CD4-positive, alpha-beta T cell treated with Interleukin-6 at 100 ng/mL for 8 hours (primary cell): Measurements from ENCODE around the gene SMARCA1.

ENCODE experiments used
- DNase-seq: peaks from one replicate; pipeline ENCODE4 v3.0.0-alpha.2; 2020; ENCODE audit warnings: mixed read lengths, low spot score

Gene SMARCA1

GRCh38 chrX:129461801-129462456, 61.4 kb downstream of the SMARCA1 start:
- DNase-seq, result no peak

- DNase-seq, result no peak
Observed at GRCh38 chrX:129452523-129452922, 70.8 kb downstream of the SMARCA1 start.

- no peak for DNase-seq
Observed at GRCh38 chrX:129450123-129450522, 73.2 kb downstream of the SMARCA1 start.

GRCh38 chrX:129449148-129449547, 74.1 kb downstream of the SMARCA1 start:
- no peak for DNase-seq

GRCh38 chrX:129445436-129445835, 77.9 kb downstream of the SMARCA1 start:
- DNase-seq, result no peak

GRCh38 chrX:129433945-129434344, 89.3 kb downstream of the SMARCA1 start:
- no peak for DNase-seq

GRCh38 chrX:129433461-129433860, 89.8 kb downstream of the SMARCA1 start:
- no peak for DNase-seq

- DNase-seq, result no peak
Observed at GRCh38 chrX:129427267-129427666, 96.0 kb downstream of the SMARCA1 start.

GRCh38 chrX:129423191-129423590, 100.1 kb downstream of the SMARCA1 start:
- no peak for DNase-seq

GRCh38 chrX:129404670-129405008, 118.7 kb downstream of the SMARCA1 start:
- no peak for DNase-seq

GRCh38 chrX:129403974-129404669, 119.2 kb downstream of the SMARCA1 start:
- no peak for DNase-seq
